GM08714 (cell line): Measurements from ENCODE around the gene WDR20.
"Not testable (repeated sequence)": the region's sequence is repeated elsewhere in the genome, so short reads cannot be mapped to it uniquely, and the experiment has no call there.

Experiments used
- H3K4me3 ChIP-seq: fragments of 200-500 bp; sonication (Bioruptor generic); 2 replicates; pipeline ENCODE4 v1.5.1; 2014; ENCODE audit warnings: mild to moderate bottlenecking, low read length, inconsistent platforms
- ZNF274 ChIP-seq: IDR thresholded peaks from 2 replicates; pipeline ENCODE4 v1.6.1; 2012; ENCODE audit warnings: mild to moderate bottlenecking, low read depth, low read length

The WDR20 gene

DNA sequence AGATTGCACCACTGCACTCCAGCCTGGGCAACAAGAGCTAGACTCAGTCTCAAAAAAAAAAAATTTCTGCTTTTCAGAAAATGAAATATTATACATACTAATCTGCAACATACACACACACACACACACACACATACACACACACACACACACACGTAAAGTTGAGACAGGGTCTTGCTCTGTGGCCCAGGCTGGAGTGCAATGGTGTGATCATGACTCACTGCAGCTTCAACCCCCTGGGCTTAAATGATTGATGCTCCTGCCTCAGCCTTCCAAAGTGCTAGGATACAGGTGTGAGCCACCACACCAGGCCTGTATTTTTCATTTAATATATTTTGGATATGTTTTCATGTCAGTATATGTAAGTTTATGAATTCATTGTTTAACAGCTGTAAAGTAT lies 18.8 kb upstream of the WDR20 start:
- H3K4me3 ChIP-seq: no peak overlapping the region
- no peak for TF ChIP-seq ZNF274

DNA sequence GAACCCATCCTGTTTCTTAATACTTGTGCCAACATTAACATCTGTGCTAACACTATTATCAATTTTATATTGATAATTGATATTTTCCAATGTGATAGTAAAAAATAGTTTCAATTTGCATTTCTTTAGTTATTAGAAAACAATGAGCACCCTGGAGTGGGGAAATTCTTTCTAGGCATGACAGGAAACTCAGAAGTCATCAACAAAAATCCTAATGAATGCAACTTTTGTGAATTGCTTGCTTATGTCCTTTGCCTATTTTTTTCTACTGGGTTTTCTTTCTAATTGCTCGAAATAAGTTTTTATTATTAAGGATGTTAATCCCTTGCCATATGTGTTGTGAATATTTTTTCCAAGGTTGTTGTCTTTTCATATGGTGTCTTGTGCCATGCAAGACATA lies 18.1 kb upstream of the WDR20 start:
- TF ChIP-seq ZNF274: no peak
- H3K4me3 ChIP-seq: no peak overlapping the region

DNA sequence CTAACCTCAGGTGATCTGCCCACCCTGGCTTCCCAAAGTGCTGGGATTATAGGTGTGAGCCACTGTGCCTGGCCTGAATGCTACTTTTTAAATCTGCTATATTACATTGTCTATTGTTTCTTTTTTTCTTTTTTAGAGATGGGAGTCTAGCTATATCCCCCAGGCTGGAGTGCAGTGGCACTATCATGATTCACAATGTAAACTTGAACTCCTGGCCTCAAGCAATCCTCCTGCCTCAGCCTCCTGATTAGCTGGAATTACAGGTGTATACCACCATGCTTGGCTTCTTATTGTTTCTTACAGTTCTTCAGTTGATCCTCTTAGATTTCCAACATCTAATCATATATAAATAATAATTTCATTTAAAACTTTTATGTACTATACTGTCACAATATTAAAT lies 15.3 kb upstream of the WDR20 start:
- H3K4me3 ChIP-seq: no peak overlapping the region
- TF ChIP-seq ZNF274: no peak

DNA sequence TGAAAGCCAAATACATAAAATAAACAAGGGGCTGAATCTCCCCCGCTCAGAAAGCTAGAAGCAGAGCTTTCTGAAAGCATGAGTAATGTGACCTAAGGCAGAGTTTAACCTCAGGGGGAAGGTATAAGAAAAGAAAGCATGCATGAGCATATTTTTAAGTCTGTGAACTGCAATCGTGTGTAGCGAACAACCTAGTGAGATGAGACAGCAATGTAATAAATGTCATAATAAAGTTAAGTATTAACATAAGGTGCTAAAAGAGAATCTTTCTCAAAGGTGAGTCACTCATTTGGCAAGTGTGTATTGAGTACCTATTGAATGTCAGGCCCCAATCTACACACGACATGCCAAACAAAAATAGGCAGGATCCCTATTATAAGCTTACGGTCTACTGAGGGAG lies 14.2 kb upstream of the WDR20 start:
- no peak overlapping the region for H3K4me3 ChIP-seq
- TF ChIP-seq ZNF274: no peak

DNA sequence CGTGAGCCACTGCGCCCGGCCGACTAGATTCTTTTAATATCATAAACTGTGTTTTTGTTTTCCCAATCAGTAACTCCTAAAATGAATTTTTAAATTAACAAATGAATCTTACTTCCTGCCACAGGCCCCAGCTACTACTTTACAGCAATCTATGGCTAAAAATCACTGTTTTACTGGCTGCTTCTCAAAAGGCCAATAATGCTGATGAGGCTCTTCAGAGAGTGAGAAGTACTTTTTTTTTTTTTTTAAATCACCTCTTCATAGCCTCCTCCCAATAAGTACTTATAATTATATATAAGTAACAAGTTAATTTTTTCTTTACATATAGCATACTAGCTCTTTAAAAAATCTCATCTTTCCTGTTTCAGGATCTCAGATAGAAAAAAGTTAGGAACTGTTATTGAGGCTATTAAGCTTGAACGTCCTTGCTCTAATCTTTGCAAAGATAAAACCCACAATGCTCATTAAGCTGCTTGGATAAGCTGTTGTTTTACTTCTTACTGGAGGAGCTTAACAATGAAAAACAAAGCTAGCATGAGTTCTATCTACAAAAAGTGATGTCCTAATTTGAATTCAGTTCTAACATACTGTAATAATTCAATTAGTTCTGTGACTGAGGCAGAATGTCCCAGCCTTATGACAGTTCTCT lies 12.8 kb upstream of the WDR20 start:
- no peak for TF ChIP-seq ZNF274
- H3K4me3 ChIP-seq: no peak overlapping the region

DNA sequence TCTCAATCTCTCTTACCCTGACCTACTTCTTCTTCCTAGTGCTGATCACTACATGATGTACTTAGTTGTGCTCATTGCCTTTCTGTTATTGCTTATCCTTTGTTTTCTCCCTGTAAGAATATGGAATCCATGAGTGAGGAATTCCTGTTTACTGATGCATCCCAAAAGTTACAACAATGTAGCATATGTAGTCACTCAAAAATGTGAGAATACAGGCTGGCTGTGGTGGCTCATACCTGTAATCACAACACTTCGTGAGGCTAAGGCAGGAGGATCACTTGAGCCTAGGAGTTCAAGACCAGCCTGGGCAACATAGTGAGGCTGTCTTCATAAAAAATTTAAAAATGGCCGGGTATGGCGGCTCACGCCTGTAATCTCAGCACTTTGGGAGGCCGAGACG lies 8.0 kb upstream of the WDR20 start:
- H3K4me3 ChIP-seq: no peak overlapping the region
- TF ChIP-seq ZNF274: no peak

DNA sequence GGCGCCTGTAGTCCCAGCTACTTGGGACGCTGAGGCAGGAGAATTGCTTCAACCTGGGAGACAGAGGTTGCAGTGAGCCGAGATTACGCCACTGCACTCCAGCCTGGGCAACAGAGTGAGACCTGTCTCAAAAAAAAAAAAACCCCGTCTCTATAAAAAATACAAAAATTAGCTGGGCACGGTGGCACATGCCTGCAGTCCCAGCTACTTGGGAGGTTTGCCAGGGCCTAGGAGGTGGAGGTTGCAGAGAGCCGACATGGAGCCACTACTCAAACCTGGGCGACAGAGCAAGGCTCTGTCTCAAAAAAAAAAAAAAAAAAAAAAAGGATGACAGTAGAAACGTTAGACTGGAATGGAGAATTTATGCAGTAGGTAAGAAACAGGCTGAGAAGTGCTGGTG lies 5.7 kb upstream of the WDR20 start:
- not testable (repeated sequence) for H3K4me3 ChIP-seq

DNA sequence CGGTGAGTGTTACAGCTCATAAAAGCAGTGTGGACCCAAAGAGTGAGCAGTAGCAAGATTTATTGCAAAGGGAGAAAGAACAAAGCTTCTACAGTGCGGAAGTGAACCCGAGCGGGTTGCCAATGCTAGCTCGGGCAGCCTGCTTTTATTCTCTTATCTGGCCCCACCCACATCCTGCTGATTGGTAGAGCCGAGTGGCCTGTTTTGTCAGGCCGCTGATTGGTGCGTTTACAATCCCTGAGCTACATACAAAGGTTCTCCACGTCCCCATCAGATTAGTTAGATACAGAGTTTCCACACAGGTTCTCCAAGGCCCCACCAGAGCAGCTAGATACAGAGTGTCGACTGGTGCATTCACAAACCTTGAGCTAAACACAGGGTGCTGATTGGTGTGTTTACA lies 5.0 kb upstream of the WDR20 start:
- H3K4me3 ChIP-seq: not testable (repeated sequence)

DNA sequence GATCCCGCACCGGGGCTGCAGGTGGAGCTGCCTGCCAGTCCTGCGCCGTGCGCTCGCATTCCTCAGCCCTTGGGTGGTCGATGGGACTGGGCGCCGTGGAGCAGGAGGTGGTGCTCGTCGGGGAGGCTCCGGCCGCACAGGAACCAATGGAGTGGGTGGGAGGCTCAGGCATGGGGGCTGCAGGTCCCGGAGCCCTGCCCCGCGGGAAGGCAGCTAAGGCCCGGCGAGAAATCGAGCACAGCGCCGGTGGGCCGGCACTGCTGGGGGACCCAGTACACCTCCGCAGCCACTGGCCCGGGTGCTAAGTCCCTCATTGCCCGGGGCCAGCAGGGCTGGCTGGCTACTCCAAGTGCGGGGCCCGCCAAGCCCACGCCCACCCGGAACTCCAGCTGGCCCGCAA lies 4.2 kb upstream of the WDR20 start:
- not testable (repeated sequence) for H3K4me3 ChIP-seq

DNA sequence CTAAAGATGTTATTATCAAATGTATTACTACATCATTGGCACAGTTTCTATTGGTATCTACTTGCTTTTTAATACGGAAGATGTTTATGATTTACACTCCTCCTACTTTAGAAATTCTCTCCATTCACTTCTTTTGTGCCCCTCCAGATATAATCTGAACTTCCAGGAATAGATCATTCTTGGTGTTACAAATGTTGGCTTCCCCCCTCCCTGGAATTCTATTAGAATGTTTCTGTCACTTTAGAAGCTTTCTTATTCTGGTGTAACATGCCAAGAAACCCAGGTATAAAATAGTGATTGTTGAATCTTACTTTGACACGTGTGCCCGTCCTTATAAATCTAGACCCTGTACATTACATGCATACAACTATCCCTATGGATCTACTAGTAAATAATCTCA lies 1.2 kb upstream of the WDR20 start:
- peak overlapping the region; percentile 75 for H3K4me3 ChIP-seq
- no peak for TF ChIP-seq ZNF274

DNA sequence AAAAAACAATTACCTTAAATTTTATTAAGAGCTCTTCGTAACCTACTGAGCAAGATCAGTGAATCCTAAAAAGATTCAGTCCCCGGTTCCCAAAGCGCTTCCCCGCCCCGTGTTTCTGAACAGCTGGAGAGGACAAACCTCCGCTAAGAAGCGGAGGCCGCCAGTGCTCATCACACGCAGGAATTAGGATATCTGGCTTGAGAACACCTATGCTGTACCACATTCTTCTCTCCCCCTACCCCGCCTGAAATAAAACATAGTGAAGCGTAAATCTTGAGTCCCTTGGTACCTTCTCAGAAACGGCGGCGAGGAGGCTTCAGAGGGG lies 774 bp upstream of the WDR20 start:
- TF ChIP-seq ZNF274: no peak
- H3K4me3 ChIP-seq: peak overlapping the region; percentile 75

DNA sequence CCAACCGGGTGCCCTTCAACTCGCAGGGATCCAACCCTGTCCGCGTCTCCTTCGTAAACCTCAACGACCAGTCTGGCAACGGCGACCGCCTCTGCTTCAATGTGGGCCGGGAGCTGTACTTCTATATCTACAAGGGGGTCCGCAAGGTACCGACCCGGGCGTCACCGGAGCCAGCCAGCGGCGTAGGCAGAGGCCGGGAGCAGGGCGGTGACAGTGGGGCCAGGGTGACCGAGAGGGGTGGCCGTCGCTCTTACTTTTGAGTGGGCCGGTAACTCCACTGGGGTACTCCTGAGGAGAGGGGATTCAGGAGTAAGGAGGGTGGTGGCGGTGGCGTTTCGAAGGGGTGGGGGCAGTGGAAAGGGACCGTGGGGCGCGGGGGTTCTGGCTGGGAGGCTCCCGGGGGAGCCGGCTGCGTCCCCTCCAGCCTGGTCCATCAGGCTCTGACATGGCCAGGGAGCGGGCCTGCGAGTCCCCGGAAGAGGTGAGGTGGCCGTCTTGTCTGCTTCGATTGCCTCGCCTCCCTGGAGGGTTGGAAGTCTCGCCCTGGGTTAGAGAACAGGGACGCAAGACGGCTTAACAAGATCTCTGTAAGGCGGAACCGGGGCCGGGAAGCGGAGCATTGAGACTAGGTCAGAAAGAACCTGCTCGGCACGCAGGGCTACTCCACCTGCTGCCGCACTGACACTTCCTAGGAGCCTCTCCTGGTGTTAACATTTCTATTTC lies 491 bp downstream of the WDR20 start:
- no peak for TF ChIP-seq ZNF274
- peak overlapping the region; percentile 82 for H3K4me3 ChIP-seq

DNA sequence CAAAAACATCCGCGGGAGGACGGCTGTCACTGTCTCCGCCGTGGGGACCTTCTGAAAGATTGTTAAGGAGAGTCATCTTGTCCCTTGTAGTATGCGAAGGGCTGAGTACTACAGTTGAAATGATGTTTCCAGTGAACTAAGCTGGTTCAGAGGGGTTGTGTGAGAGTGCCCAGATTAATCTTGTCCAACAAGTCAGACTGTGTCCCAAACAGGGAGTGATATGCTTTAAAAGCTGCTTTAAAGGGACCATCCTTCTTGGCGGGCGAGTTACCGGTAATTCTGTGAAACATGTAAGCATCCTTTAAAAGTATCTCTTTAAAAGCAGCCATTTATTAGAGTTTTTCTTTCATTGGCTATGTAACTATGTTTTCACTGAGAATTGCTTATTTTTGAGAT lies 1.1 kb downstream of the WDR20 start:
- TF ChIP-seq ZNF274: no peak
- H3K4me3 ChIP-seq: peak overlapping the region; percentile 82

DNA sequence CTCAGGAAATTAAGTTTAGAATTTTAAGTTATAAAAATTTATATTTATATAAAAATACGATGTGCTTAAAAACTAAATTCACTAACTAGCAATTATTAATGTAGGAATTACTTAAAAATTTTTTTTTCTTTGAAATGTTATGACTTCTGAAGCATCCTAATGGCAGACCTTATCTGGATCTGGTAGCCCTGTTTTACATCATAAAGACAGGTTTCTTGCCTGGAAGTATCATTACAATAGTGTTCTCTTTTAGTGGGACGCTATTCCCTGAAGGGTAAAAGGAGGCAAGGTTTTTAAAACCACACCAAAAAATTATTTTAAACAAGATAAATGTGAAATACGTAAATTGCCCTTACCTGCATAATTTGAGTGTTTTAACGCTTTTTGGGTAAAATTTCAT lies 2.1 kb downstream of the WDR20 start:
- no peak for TF ChIP-seq ZNF274
- no peak overlapping the region for H3K4me3 ChIP-seq

DNA sequence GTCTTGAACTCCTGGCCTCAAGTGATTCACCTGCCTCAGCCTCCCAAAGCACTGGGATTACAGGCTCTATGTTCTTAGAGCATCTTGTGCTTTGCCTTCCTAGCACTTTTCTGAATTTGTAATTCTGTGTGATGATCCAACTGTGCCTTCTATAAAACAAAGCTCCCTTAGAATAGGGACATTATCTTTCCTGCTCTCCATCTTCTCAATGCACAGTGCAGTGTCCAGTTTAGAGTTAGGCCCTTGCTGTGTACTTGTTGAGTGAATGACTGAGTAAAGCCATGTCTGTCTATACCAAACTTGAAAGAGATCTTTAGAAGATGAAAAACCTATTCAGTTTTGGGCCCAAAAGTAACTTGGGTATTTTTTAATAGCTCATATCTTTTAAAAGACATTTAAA lies 5.2 kb downstream of the WDR20 start:
- H3K4me3 ChIP-seq: no peak overlapping the region
- TF ChIP-seq ZNF274: no peak

DNA sequence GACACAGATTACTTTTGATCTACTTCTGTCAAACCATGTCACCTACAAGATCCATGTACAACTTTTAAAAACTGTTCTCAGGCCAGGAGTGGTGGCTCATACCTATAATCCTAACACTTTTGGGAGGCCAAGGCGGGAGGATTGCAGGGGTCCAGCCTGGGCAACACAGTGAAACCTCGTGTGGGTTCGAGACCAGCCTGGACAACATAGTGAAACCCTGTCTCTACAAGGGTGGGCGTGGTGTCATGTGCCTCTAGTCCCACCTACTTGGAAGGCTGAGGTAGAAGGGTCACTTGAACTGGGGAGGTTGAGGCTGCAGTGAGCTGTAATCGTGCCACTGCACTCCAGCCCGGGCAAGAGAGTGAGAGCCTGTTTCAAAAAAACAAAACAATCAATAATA lies 5.7 kb downstream of the WDR20 start:
- no peak overlapping the region for H3K4me3 ChIP-seq
- TF ChIP-seq ZNF274: no peak
